ENCODE results near the gene FIGNL2. TPM values are rescaled to one million over a fixed set of nuclear protein-coding genes. Genes with fewer than 3 reads are reported as not detected.
A peak's percentile ranks its signal among the peaks of the same experiment; 100 is the strongest.

The FIGNL2 gene
- total and polyA plus RNA-seq, 2 of the 4 experiments (the other 2 are of a cell fraction): under 0.01 to 0.12 TPM

- H2BK5ac ChIP-seq (ENCODE audit: low read depth, low read length, poor library complexity, severe bottlenecking): no peak overlapping the region
- no peaks in the 10 kb centered on the region for H3K36me3 ChIP-seq (ENCODE audit: control insufficient read depth, insufficient read depth, low read length)
- peak overlapping the region; percentile 4 for H2AK5ac ChIP-seq (ENCODE audit: low read depth, low read length)
- H2BK15ac ChIP-seq (ENCODE audit: low read depth, low read length): no peak overlapping the region
- ChIA-PET POLR2A (ENCODE audit: unreplicated experiment) (no interaction called here), CTCF (interaction anchor here (1.1 kb wide), 1 partner anchor 141 kb away, joined by 4 read pairs; no protein-coding TSS in a partner anchor)
- H3K18ac ChIP-seq (ENCODE audit: low read depth, low read length): no peak overlapping the region
- H3K27ac ChIP-seq (ENCODE audit: insufficient read depth, low read length): no peak overlapping the region
- no peak overlapping the region for H3K9ac ChIP-seq (ENCODE audit: low read depth, low read length)
- H3K27me3 ChIP-seq (ENCODE audit: control insufficient read depth, insufficient read depth, low read length): no peaks in the 10 kb centered on the region; the same call in 1 of the 2 replicates
- H4K5ac ChIP-seq (ENCODE audit: low read depth, low read length): no peak overlapping the region
- H3K4me3 ChIP-seq (ENCODE audit: insufficient read depth, low read depth, low read length): peak overlapping the region; percentile 68
- peak overlapping the region; percentile 1; the same call in 1 of the 2 replicates for H3K4me2 ChIP-seq (ENCODE audit: low read depth, low read length)
- DNase-seq (no peak), ATAC-seq (ENCODE audit: low read depth) (no peak)
- no peak overlapping the region for H3K56ac ChIP-seq (ENCODE audit: extremely low read depth, insufficient read depth, low read length)
- intact Hi-C loops (cut with micrococcal nuclease) (loop anchor here (5.0 kb wide), 1 partner anchor 162 kb away; no protein-coding TSS in a partner anchor), dilution Hi-C loops (cut with HindIII; ENCODE audit: low sequenced_read_pairs, unreplicated experiment) (no loop called here), in situ Hi-C loops (cut with MboI; ENCODE audit: low sequenced_read_pairs) (loop anchor here (5.0 kb wide), 1 partner anchor 398 kb away; the partner anchor contains the start of gene SLC4A8)
- no peak overlapping the region; the same call in 1 of the 2 replicates for H4K91ac ChIP-seq (ENCODE audit: insufficient read depth, low read depth, low read length)
- H2AK9ac ChIP-seq (replicated peaks; ENCODE audit: low read depth, low read length, poor library complexity): peak overlapping the region; percentile 70
- H3K4ac ChIP-seq (ENCODE audit: low read depth, low read length): peak overlapping the region; percentile 37
- H2BK120ac ChIP-seq (ENCODE audit: low read depth, low read length): peak overlapping the region; percentile 67
- H3K4me1 ChIP-seq (ENCODE audit: control insufficient read depth, insufficient read depth, low read length): peaks cover 9% of the 10 kb centered on the region; the same call in 1 of the 2 replicates
- 50% methylated on average over 10 of the region's 32 CpGs; no CpG with 5 or more reads in 1 of the 2 experiments for WGBS, 2 experiments (ENCODE audit: extremely low coverage in 2 of 2, insufficient read length in 1 of 2)
- H3K23ac ChIP-seq (ENCODE audit: low read depth, low read length): peak overlapping the region; percentile 51; the same call in 1 of the 2 replicates
- H4K8ac ChIP-seq (ENCODE audit: low read depth in 2 of 2, low read length in 2 of 2): no peak overlapping the region
- peak overlapping the region; percentile 93 for H2AFZ ChIP-seq (replicated peaks; ENCODE audit: low read length, poor library complexity)
- H3K14ac ChIP-seq (replicated peaks; ENCODE audit: low read depth, low read length): no peak overlapping the region
- H2BK20ac ChIP-seq (ENCODE audit: low read depth, low read length): no peak overlapping the region; the same call in 1 of the 2 replicates
- no peaks in the 10 kb centered on the region for H4K20me1 ChIP-seq (ENCODE audit: insufficient read depth, low read length)
- H3K79me1 ChIP-seq (ENCODE audit: low read depth in 1 of 2, low read length in 2 of 2): 0 out of 4 replicates have a peak, but pooled peaks cover 0 to 2% of the 10 kb centered on the region in 2 experiments
- no TSS peak for BruUV-seq (replicated peaks)
- TF ChIP-seq MXI1 (IDR thresholded peaks at IDR 0.05; ENCODE audit: borderline replicate concordance, low read depth, low read length) (no peak), MAFK (IDR thresholded peaks at IDR 0.05; ENCODE audit: low read depth, low read length) (no peak), FOS (IDR thresholded peaks at IDR 0.05; ENCODE audit: low read depth, low read length) (no peak), NFE2L2 (IDR thresholded peaks at IDR 0.05; ENCODE audit: low read depth, low read length) (no peak), CHD1 (IDR thresholded peaks at IDR 0.05; ENCODE audit: low read depth, low read length) (no peak), MAZ (IDR thresholded peaks at IDR 0.05; ENCODE audit: borderline replicate concordance, low read depth, low read length) (no peak), SMC3 (IDR thresholded peaks at IDR 0.05; ENCODE audit: low read depth, low read length) (no peak), USF2 (IDR thresholded peaks at IDR 0.05; ENCODE audit: low read depth, low read length) (no peak), CTCF (conservative IDR thresholded peaks at IDR 0.05; ENCODE audit: low read depth, low read length) (no peak), CEBPB (IDR thresholded peaks at IDR 0.05; ENCODE audit: low read depth, low read length) (no peak), POLR2A (IDR thresholded peaks at IDR 0.05; ENCODE audit: low read depth, low read length) (no peak), ELK1 (IDR thresholded peaks at IDR 0.05; ENCODE audit: borderline replicate concordance, low read depth, low read length) (no peak), RFX5 (IDR thresholded peaks at IDR 0.05; ENCODE audit: low read depth, low read length) (no peak)
- H3K9me3 ChIP-seq (ENCODE audit: control insufficient read depth, insufficient read depth, low read length): no peaks in the 10 kb centered on the region
- H3K9me1 ChIP-seq (ENCODE audit: insufficient read depth, low read length): no peaks in the 10 kb centered on the region; the same call in 1 of the 2 replicates
Measured at GRCh38 chr12:51819736-51820525, 28.6 kb downstream of the FIGNL2 start.

Data from IMR-90 (cell line).